HepG2 (cell line): ENCODE measurements around the gene TMEM97.

Experiments
- GABPB1 ChIP-seq: IDR thresholded peaks from 2 replicates; pipeline ENCODE4 v1.6.1; 2016; ENCODE audit warnings: mild to moderate bottlenecking, missing genetic modification reagents, moderate library complexity, missing compliant biosample characterization
- POLR2A ChIP-seq, 2 experiments: IDR thresholded peaks; 2 replicates each; pipeline ENCODE4 v1.6.1; 2011; ENCODE audit warnings: low read depth in 2 of 2, low read length in 2 of 2, mild to moderate bottlenecking in 1 of 2, moderate library complexity in 1 of 2; ENCODE audit not compliant: insufficient read depth in 1 of 2
- POLR2AphosphoS5 ChIP-seq: IDR thresholded peaks from 2 replicates; pipeline ENCODE4 v1.6.1; 2012; ENCODE audit warnings: low read depth, low read length
- ZNF367 ChIP-seq: sonication (generic); formaldehyde crosslinking; IDR thresholded peaks from 2 replicates; pipeline ENCODE4 v1.4.0; 2020; ENCODE audit warnings: missing genetic modification reagents, borderline replicate concordance
- TF ChIP-seq, protein P1 (sequence below): sonication (generic); formaldehyde crosslinking; IDR thresholded peaks from 2 replicates; pipeline ENCODE4 v1.5.0; 2020; ENCODE audit warnings: mild to moderate bottlenecking, missing genetic modification reagents, moderate library complexity

DNA sequence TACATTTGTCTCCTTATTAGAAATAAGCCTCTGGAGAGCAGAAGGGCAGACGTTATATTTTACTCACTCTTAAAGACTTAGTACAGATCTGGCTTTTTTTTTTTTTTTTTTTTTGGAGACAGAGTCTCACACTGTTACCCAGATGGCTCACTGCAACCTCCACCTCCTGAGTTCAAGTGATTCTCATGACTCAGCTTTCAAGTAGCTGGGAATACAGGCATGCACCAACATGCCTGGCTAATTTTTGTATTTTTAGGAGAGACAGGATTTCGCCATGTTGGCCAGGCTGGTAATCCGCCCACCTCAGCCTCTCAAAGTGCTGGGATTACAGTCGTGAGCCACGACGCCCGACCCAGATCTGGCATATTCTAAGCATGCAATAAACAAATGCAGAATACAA, 36.4 kb upstream of the TMEM97 start:
- TF ChIP-seq GABPB1 (CRISPR knock-in tag) (no peak), ZNF367 (CRISPR knock-in tag) (no peak), POLR2AphosphoS5 (no peak), POLR2A (IDR thresholded peaks at IDR 0.05; ENCODE audit: insufficient read depth in 1 of 2, low read depth in 2 of 2, low read length in 2 of 2) (no peak)
- TF ChIP-seq, protein P1, sequence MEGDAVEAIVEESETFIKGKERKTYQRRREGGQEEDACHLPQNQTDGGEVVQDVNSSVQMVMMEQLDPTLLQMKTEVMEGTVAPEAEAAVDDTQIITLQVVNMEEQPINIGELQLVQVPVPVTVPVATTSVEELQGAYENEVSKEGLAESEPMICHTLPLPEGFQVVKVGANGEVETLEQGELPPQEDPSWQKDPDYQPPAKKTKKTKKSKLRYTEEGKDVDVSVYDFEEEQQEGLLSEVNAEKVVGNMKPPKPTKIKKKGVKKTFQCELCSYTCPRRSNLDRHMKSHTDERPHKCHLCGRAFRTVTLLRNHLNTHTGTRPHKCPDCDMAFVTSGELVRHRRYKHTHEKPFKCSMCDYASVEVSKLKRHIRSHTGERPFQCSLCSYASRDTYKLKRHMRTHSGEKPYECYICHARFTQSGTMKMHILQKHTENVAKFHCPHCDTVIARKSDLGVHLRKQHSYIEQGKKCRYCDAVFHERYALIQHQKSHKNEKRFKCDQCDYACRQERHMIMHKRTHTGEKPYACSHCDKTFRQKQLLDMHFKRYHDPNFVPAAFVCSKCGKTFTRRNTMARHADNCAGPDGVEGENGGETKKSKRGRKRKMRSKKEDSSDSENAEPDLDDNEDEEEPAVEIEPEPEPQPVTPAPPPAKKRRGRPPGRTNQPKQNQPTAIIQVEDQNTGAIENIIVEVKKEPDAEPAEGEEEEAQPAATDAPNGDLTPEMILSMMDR: no peak
